Activated T-cell treated with anti-CD3 and anti-CD28 coated beads, Interleukin-2, amount 50 U/mL, for 72 hours (primary cell): Measurements from ENCODE around the gene PIK3C3. TPM values are rescaled to one million over a fixed set of nuclear protein-coding genes. Genes with fewer than 3 reads are reported as not detected.

Source experiments
- ATAC-seq, 2 donors: fragments of 150-1000 bp; cut with Tn5 transposase; replicated peaks in 1 of 2; 2 replicates each; pipeline ENCODE4 v1.10.0; 2021; ENCODE audit warnings: moderate library complexity in 2 of 2, mild to moderate bottlenecking in 1 of 2
- DNase-seq, 2 donors: peaks; one replicate each; pipeline ENCODE4 v3.0.0; 2021 to 2022; ENCODE audit warnings: mixed read lengths in 1 of 2
- H3K27ac Mint-ChIP-seq: one replicate; pipeline ENCODE4 v1.8.0; 2022; ENCODE audit warnings: mild to moderate bottlenecking, moderate library complexity, mixed read lengths
- H3K27me3 Mint-ChIP-seq: one replicate; pipeline ENCODE4 v1.8.0; 2022; ENCODE audit warnings: low read depth, mixed read lengths
- H3K36me3 Mint-ChIP-seq, 2 donors: one replicate each; pipeline ENCODE4 v1.8.0; 2022; ENCODE audit warnings: mixed read lengths in 2 of 2, mild to moderate bottlenecking in 1 of 2; ENCODE audit not compliant: insufficient read depth in 2 of 2
- H3K4me1 Mint-ChIP-seq: one replicate; pipeline ENCODE4 v1.8.0; 2022; ENCODE audit warnings: low read depth, mixed read lengths
- H3K4me3 Mint-ChIP-seq, 2 donors: one replicate each; pipeline ENCODE4 v1.8.0; 2022; ENCODE audit warnings: mild to moderate bottlenecking in 2 of 2, mixed read lengths in 2 of 2, moderate library complexity in 2 of 2
- H3K9me3 Mint-ChIP-seq, 2 donors: one replicate each; pipeline ENCODE4 v1.8.0; 2022; ENCODE audit warnings: mixed read lengths in 2 of 2
- total RNA-seq, 2 donors: library from RNA; stranded (reverse); gene quantifications; one replicate each; pipeline ENCODE4 v1.2.3, GENCODE V29; 2022

Gene PIK3C3
- total RNA-seq, 2 donors from 2014 or later: 52.0 to 55.9 TPM

- peaks cover 0 to 2% of the 10 kb centered on the region in 2 donors for H3K36me3 Mint-ChIP-seq
- no peaks in the 10 kb centered on the region for H3K4me1 Mint-ChIP-seq
- H3K9me3 Mint-ChIP-seq: peaks cover 0 to 3% of the 10 kb centered on the region in 2 donors
- H3K27ac Mint-ChIP-seq: no peak overlapping the region
- H3K27me3 Mint-ChIP-seq: no peaks in the 10 kb centered on the region
- no peak overlapping the region for H3K4me3 Mint-ChIP-seq
- ATAC-seq: no peak
- no peak for DNase-seq
Observed at GRCh38 chr18:42131930-42132244, 176.9 kb downstream of the PIK3C3 start.
